Uterus (tissue), 2 donors: ENCODE measurements around the gene HADHB.

Source experiments
- CTCF ChIP-seq, 4 experiments: fragments of 200-600 bp in 2 of 4; fragments of 450-650 bp in 2 of 4; sonication (generic) in 2 of 4; IDR thresholded peaks; one replicate each; pipeline ENCODE4 v1.5.1; 2016 to 2019; ENCODE audit warnings: antibody characterized with exemption in 4 of 4, mild to moderate bottlenecking in 2 of 4, moderate library complexity in 1 of 4
- POLR2A ChIP-seq, 2 donors: fragments of 450-650 bp; IDR thresholded peaks; one replicate each; pipeline ENCODE4 v1.6.1; 2016; ENCODE audit warnings: antibody characterized with exemption in 2 of 2, mild to moderate bottlenecking in 1 of 2, moderate library complexity in 1 of 2

GRCh38 chr2:26203906-26204305 is 40.8 kb upstream of the HADHB start:
- TF ChIP-seq POLR2A (IDR thresholded peaks at IDR 0.05): no peak
- TF ChIP-seq CTCF (IDR thresholded peaks at IDR 0.05): no peak
